HFFc6 (cell line): ENCODE data around the gene GSC. TPM values are rescaled to one million over a fixed set of nuclear protein-coding genes. Genes with fewer than 3 reads are reported as not detected.

Experiments
- DNase-seq: peaks from one replicate; pipeline ENCODE4 v3.0.0-alpha.2; 2018
- H3K27ac Mint-ChIP-seq: 2 replicates; pipeline ENCODE4 v1.8.0; 2020; ENCODE audit warnings: mild to moderate bottlenecking, mixed read lengths
- H3K27me3 Mint-ChIP-seq: 2 replicates; pipeline ENCODE4 v1.8.0; 2021; ENCODE audit warnings: mild to moderate bottlenecking, moderate library complexity, mixed read lengths; ENCODE audit not compliant: insufficient read depth
- H3K36me3 Mint-ChIP-seq: 2 replicates; pipeline ENCODE4 v1.8.0; 2021; ENCODE audit warnings: low read depth, mixed read lengths
- H3K4me1 Mint-ChIP-seq: 2 replicates; pipeline ENCODE4 v1.8.0; 2020; ENCODE audit warnings: low read depth, mixed read lengths
- H3K4me3 Mint-ChIP-seq: 2 replicates; pipeline ENCODE4 v1.8.0; 2020; ENCODE audit warnings: mild to moderate bottlenecking, moderate library complexity, mixed read lengths
- H3K9me3 Mint-ChIP-seq: 2 replicates; pipeline ENCODE4 v1.8.0; 2020; ENCODE audit warnings: mild to moderate bottlenecking, mixed read lengths
- CTCF ChIP-seq: fragments of 200-600 bp; sonication (generic); IDR thresholded peaks from 2 replicates; pipeline ENCODE4 v1.5.0; 2021; ENCODE audit warnings: antibody characterized with exemption, mild to moderate bottlenecking
- total RNA-seq, 6 experiments: library from RNA; stranded (reverse); fragmentation: NEBNext Ultra II Directional; extraction: Animal tissue kit (Norgen Biotek cat#: 25700); gene quantifications; 2 replicates in 1 of 6; 3 replicates in 5 of 6; pipeline ENCODE4 v1.2.3, GENCODE V29; 2021

Gene GSC
- total RNA-seq, 6 experiments from 2014 or later, result not detected

GRCh38 chr14:94764573-94764972, 5.3 kb downstream of the GSC start:
- Mint-ChIP-seq H3K9me3 (peaks cover 38% of the 10 kb centered on the region), H3K4me1 (no peaks in the 10 kb centered on the region), H3K27me3 (peaks cover 6% of the 10 kb centered on the region), H3K36me3 (no peaks in the 10 kb centered on the region), H3K27ac (no peak overlapping the region), H3K4me3 (no peak overlapping the region)
- DNase-seq, result no peak
- TF ChIP-seq CTCF, result no peak

GRCh38 chr14:94762431-94762830, 7.5 kb downstream of the GSC start:
- Mint-ChIP-seq H3K4me3 (no peak overlapping the region), H3K27me3 (peaks cover 4% of the 10 kb centered on the region), H3K27ac (no peak overlapping the region), H3K4me1 (no peaks in the 10 kb centered on the region), H3K9me3 (peaks cover 43% of the 10 kb centered on the region), H3K36me3 (no peaks in the 10 kb centered on the region)
- TF ChIP-seq CTCF, result no peak
- DNase-seq, result no peak

GRCh38 chr14:94761997-94762377, 7.9 kb downstream of the GSC start:
- H3K27me3 Mint-ChIP-seq, result no peaks in the 10 kb centered on the region; the same call in none of the 2 replicates
- TF ChIP-seq CTCF, result no peak
- no peaks in the 10 kb centered on the region for H3K4me1 Mint-ChIP-seq
- DNase-seq, result no peak
- peaks cover 44% of the 10 kb centered on the region for H3K9me3 Mint-ChIP-seq
- no peaks in the 10 kb centered on the region for H3K36me3 Mint-ChIP-seq
- no peak overlapping the region for H3K4me3 Mint-ChIP-seq
- H3K27ac Mint-ChIP-seq, result no peak overlapping the region

GRCh38 chr14:94761348-94761996, 8.4 kb downstream of the GSC start:
- H3K9me3 Mint-ChIP-seq, result peaks cover 46% of the 10 kb centered on the region
- H3K36me3 Mint-ChIP-seq, result no peaks in the 10 kb centered on the region
- H3K27ac Mint-ChIP-seq, result no peak overlapping the region
- no peak for TF ChIP-seq CTCF
- no peak for DNase-seq
- no peak overlapping the region for H3K4me3 Mint-ChIP-seq
- H3K4me1 Mint-ChIP-seq, result no peaks in the 10 kb centered on the region
- no peaks in the 10 kb centered on the region; the same call in none of the 2 replicates for H3K27me3 Mint-ChIP-seq

- Mint-ChIP-seq H3K4me1 (no peaks in the 10 kb centered on the region), H3K27me3 (peaks cover 3% of the 10 kb centered on the region), H3K9me3 (peaks cover 44% of the 10 kb centered on the region), H3K27ac (no peak overlapping the region), H3K36me3 (0 out of 2 replicates have a peak, but pooled peaks cover 8% of the 10 kb centered on the region), H3K4me3 (no peak overlapping the region)
- TF ChIP-seq CTCF, result no peak
- no peak for DNase-seq
Measured at GRCh38 chr14:94756310-94756882, 13.5 kb downstream of the GSC start.
